Activated CD8-positive, alpha-beta memory T cell treated with anti-CD3 and anti-CD28 coated beads, Interleukin-2, amount 50 U/mL, for 1 hour (primary cell): ENCODE data around the gene MED12.

Source experiments
- DNase-seq: peaks from one replicate; pipeline ENCODE4 v3.0.0-alpha.2; 2020; ENCODE audit errors: extremely low read depth

MED12 gene

DNA sequence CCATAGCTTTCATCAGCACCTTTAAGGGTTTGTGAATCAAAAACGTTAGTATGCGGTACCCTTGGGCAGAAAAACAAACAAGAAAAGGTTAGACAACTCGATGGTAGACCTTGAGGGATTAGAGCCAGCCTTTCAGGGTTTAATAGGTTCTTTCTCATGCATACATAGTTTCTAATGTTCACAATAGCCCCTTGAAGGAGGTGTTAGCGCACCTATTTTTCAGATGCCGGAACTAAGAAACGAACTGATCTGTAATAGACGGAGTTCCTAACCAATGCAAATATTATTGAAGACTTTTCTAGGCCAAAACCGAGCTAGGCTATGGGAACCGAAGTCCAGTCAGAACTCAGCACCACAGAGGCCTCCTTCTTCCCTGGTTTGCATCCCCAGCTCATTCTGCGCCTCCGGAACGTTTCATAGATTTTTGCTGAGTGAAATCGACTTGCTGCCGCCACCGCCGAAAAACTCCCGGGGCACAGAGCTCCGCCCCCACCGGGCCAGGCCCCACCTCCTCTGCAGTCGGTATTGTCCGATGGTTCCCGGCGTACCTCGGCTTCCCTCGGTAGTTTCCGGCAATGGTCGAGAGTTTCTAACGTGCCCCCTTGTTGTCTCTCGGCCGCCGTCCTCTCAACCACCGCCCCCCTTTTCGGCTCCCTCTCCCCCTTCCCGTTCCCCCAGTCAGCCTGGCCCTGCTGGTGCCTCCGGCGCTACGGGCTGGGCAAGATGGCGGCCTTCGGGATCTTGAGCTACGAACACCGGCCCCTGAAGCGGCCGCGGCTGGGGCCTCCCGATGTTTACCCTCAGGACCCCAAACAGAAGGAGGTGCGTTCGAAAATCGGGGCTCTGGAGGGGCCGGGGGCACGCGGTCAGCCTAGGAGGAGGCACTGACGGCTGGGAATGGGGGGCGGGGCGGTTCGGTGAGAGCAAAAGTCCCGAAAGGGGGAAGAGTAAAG is at the start of gene MED12:
Gene MED12 (plus strand): TSS at position 565 of the 953 bp plus-strand sequence. CDS start 159 bp downstream, at position 724.
- no peak for DNase-seq

DNA sequence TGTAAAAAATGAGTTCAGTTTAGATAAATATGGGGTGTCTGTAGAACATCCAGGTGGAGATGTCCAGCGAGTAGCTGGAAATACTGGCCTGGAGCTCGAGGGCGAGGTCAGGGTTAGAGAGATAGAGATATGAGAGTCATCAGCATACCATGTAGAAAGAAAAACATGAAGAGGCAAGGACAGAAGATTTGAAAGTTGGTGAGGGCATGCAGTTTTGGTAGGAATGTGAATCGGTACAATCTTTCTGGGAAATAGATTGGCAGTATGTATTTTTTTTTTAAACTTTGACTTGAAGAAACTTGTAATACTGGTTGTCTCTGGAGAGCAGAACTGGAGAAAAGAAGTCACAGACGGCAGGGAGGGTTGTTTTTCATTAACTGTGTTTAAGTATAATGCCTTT is 47.9 kb upstream of the MED12 start:
- DNase-seq: no peak

DNA sequence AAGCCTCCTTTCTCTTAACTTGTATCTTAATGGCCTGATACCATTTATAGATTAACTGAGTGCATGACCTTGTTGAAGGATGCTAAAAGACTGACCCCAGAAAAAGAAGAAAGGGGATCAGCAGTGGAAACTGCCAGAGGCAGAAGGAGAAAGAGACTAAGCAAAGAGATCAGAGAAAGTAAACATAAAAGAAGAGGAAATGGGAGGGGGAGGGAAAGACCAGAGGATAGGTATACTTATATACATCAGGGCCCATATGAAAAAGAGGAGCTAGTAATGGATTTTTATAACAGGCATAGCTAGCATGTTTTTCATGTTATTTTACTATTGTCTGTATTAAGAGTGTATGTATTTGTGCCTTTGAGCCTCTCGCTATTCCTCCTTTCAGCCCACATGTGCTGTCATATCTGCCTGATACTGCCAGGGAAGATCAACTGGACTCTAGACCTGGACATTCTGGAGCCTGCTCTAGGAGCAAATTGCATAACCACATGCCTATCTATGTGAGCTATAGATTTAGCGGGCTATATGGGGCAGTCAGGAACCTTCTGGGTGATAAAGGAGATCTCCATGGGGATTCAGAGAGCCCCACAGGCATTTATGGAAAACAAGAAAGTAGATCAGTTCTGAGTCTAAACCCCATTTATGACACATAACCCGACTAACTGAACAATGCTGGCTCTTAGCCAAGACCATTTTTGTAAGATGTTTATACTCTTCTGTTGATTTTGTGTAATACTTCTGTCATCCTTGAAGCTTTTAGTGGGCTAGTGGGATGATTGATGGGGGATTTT is 36.9 kb upstream of the MED12 start:
- no peak for DNase-seq

DNA sequence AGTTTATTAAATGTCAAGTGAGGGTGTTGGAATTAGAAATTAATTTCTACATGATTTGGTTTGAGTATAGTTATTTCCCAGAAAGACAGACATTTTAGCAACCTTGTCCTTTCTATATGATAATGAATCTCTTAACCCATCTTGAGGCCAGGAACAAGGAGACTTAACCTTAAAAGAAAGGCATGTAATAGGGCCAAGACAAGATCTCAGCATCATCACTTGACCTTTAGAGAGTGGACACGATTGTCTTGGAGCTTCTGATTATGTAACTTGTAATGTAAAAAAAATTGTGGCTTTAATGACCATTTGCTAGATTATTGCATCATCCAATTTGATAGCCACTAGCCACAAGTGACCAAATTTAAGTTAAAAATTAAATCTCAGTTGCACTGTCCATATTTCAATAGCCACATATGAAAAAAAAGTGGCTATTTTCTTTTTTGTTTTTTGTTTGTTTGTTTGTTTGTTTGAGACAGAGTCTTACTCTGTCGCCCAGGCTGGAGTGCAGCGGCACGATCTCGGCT is 36.2 kb upstream of the MED12 start:
- no peak for DNase-seq

DNA sequence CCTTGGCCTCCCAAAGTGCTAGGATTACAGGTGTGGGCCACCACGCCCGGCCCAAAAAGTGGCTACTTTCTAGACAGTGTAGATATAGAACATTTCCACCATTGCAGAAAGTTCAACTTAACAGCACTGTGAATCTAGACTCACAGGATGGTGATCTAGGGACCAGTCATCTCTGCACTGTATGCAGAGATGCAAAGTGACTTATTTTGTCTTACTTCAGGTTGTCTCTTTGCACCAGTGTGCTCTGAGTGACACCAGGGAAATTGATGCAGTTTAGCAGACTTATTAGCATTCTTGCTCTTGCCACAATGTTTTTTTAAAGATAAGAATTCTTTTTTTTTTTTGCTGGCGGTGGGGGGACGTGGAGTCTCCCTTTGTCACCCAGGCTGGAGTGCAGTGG is 35.6 kb upstream of the MED12 start:
- no peak for DNase-seq

DNA sequence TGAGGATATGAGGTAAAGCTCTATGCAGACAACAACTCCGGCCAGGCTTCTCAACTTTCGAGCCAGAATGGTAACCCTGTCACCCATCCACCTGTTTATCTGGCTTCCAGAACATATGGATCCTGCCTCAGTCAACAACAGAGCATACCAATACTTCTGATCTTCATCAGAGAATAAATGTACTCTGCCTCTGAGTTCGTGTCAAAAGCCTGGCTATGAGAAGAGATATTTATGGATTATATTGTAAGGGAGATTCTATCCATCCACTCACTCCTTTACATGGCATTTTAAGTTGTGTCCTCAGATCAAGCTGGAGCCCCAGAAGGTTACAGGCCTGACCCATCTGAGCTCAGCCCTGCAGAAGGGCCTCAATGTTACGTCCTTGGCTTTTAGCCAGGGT is 32.5 kb upstream of the MED12 start:
- DNase-seq: no peak

DNA sequence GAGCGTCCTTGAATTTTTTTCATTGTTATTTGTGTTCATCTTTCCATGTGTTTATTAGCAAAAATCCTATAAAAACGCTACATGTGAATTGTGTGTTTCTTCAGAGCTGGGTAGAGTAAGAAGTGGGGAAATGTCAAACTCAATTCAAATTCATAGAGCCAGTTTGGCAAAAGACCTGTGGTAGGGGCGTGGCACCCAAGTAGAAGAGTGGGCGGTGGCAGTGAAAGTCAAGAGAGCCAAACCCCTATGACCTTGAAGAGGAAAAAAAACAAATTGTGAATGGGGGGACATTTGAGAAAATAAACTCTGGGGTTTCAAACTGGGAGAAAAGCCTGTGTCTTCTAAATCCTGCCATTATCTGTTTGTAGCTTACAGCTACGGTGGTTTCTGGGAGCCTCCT is 27.1 kb upstream of the MED12 start:
- no peak for DNase-seq

DNA sequence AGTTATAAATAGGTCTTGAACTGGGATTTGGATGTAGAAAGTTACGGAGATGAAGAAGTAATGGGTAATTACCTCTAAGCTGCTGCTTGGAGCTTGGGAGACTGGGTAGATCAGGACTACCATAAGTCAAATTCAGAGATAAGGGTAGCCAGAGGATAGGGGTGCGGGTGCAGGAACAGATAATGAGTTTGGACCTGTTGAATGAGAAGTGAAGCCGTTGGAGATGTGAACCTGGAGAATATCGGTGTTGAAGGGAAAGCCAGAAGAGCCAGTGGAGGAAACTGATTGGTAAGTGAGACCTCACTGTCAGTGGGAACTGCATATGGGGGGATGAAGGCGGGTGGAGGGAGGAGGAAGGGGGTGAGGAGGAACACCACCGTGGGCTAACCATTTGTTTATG is 23.4 kb upstream of the MED12 start:
- DNase-seq: no peak

DNA sequence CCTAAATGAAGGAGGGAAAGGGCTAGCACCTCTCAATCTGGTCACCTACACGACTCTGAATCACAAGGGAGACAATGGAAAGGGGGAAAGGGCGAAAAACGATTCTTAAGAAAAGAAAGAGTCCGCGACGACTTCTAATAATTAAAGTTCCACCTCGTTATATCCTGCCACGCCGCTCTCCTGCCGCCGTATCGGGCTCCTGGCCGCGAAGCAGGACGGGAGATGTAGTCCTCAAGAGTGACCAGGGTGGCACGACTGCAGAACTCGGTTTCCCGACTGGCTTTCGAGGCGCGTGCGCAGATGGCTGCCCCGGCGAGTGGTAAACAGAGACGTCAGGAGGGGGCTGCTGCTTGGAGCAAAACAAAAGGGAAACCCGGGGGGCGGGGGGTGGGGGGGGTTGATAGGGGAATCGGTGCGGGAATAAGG is 22.8 kb upstream of the MED12 start, which contains the start of gene FOXO4:
Gene FOXO4 (plus strand): TSS at position 297 of the 426 bp plus-strand sequence. CDS start 678 bp downstream, outside the sequence.
- peak; percentile 74 for DNase-seq

DNA sequence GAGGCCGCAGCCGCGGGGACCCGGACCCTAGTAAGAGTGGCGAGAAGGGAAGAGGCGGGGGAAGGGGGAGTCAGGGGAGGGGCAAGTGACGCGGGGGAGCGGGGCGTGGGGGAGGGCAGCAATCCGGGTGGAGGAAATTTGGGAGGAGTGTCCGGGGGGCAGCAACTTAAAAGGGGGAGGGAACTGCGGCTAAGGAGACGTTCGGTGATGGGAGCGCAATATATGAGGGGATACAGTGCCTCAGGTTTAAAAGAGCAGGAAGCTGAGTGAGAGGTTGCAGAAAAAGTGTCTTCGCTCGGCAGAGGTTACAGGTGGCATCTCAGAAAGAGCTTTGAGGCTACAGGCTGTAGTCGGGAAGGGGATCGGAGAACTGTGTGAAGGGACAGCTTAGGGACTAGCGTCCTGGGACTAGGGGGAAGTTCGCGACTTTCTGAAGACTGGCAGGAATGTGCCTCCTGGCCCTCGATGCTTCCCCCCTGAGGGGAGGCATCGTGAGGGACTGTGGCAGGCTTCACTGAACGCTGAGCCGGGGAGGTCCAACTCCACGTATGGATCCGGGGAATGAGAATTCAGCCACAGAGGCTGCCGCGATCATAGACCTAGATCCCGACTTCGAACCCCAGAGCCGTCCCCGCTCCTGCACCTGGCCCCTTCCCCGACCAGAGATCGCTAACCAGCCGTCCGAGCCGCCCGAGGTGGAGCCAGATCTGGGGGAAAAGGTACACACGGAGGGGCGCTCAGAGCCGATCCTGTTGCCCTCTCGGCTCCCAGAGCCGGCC is 22.2 kb upstream of the MED12 start:
- peak; percentile 54 for DNase-seq

DNA sequence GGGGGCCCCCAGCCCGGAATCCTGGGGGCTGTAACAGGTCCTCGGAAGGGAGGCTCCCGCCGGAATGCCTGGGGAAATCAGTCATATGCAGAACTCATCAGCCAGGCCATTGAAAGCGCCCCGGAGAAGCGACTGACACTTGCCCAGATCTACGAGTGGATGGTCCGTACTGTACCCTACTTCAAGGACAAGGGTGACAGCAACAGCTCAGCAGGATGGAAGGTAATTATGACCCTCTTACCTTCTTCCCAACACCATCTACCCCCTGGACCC is 21.7 kb upstream of the MED12 start:
- no peak for DNase-seq

DNA sequence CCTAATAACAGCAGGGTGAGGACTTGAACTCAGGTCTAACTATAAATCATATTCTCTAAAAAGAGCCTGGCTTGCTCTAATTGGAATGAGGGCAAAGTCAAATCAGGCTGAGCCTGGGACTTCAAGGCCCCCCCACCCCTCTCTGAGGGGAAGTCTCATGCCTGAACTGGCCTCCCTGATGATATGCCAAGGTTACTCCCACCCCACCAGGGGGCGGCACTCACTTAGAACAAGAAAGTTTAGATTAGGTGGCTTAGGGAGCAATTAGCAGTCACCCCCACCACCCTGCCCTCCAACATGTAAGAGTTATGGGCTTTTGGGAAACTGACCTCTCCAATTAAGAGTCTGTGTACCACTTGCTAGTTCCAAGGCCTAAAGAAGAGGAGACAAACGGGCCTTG is 20.1 kb upstream of the MED12 start:
- peak; percentile 61 for DNase-seq

DNA sequence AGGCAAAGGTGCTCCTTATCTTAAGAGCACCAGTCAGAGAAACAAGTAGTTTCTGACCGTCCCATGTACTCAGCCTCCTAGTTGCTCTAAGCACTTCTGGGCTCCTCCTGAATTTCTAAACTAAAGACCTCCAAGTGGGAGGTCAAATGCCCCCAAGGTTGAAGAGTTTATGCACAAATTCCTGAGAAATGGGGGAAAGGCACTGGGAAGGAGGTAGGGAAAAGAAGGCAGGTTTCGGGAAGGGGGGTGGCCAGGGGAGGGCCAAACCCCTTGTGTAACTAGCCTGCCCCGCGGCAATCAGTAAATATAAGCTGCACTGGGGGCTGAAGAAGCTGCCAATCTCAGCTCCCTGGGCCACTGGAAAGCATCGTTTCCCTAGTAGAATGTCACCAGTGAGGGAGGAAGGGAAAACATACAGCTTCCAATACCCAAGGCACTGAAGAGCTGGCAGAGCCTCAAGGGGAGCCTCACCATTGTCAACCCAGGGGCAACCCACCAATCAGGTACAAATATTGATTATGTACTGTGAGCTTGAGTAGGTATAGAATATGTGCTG is 19.4 kb upstream of the MED12 start:
- DNase-seq: no peak

DNA sequence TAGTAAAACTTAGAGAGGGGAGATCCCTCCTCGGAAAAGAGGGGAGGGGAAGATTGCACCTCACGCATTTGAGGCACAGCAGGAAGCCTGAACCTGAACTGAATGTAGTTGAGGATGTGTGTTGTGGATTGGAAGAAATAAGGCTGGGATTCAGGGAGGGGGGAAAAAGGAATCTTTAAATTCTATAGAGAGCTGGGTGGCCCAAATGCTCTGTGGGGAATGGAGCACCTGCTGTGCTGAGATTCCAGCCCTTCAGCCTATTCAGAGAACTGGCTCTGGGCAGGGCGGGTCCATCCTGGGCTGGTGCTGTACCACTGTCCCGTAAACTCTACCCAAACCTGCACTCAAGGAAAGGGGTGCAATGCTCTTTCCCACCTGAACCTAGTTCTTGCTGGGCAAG is 18.7 kb upstream of the MED12 start:
- no peak for DNase-seq

DNA sequence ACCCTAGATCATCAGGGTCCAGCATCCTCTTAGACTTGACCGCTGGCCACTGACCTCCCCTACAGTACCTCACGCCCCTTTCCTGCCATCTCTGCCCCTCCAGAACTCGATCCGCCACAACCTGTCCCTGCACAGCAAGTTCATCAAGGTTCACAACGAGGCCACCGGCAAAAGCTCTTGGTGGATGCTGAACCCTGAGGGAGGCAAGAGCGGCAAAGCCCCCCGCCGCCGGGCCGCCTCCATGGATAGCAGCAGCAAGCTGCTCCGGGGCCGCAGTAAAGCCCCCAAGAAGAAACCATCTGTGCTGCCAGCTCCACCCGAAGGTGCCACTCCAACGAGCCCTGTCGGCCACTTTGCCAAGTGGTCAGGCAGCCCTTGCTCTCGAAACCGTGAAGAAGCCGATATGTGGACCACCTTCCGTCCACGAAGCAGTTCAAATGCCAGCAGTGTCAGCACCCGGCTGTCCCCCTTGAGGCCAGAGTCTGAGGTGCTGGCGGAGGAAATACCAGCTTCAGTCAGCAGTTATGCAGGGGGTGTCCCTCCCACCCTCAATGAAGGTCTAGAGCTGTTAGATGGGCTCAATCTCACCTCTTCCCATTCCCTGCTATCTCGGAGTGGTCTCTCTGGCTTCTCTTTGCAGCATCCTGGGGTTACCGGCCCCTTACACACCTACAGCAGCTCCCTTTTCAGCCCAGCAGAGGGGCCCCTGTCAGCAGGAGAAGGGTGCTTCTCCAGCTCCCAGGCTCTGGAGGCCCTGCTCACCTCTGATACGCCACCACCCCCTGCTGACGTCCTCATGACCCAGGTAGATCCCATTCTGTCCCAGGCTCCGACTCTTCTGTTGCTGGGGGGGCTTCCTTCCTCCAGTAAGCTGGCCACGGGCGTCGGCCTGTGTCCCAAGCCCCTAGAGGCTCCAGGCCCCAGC is 17.6 kb upstream of the MED12 start:
- DNase-seq: no peak

DNA sequence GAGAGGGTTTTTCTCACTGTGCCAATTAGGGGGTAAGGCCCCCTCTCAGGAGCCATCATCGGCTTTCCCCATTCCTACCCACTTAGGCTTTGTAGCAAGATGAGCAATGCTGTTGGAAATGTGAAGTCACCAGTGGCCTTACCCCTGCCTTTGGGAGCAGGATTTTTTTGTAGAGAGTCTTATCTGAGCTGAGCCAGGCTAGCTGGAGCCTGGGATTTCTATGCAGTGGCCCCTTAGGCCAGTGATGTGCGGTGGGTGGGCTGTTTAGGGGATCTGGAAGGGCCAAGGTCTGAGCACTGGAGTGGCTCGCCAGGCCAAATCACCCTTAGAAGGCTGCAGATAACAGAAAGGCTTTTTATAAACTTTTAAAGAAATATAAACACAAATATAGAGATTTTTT is 16.1 kb upstream of the MED12 start:
- DNase-seq: no peak

DNA sequence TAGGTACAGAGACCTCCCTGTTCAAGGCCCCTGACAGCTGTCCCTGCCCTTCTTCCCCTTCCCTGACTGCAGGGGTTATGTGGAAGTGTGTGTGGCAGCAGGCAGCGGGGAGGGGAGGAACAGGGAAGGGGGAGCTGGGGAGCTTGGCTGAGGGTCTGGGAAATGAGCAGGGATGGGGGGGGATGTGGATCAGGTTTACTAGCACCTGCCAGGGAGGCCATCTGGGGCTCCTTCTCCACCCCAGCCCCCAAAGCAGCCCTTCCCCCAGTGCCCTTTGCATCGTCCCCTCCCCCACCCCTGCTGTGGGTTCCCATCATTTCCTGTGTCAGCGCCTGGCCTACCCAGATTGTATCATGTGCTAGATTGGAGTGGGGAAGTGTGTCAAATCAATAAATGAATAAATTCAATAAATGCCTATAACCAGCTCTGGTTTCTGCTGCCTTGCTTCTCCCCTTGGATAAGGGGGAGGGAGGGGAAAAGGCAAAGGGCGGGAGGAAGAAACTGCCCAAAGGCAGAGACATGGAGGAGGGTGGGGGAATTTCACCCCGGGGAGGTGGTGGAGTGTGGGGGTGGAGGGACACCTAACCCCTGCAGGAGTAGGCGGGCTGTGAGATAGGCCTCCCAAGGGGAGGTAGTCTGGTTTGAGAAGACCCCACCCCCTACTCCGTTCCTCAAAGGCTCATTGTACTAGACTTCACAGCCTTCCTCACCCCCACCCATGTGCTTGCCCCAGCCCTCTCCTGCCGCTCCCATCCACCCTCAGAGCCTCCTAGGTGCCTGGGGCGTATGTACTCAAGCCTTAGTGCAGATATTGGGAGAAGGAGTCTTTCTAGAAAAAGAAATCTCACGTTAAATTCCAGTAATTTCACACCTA is 15.0 kb upstream of the MED12 start:
- DNase-seq: no peak

DNA sequence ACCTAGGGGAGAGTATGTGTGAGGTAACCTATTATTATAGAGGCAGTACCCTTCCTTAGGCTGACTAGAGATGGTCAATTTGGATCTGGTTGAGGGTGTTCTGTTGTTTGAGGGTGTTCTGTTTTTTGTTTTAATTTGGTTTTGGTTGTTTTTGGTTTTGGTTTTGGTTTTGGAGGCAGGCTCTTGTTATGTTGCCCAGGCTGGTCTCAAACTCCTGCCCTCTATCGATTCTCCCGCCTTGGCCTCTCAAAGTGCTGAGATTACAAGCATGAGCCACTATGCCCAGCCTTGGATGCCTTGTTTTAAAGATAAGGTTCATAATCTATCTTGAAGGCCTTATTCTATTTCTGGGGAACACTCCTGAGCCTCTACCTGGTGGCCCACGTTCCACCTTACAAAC is 12.8 kb upstream of the MED12 start:
- no peak for DNase-seq

DNA sequence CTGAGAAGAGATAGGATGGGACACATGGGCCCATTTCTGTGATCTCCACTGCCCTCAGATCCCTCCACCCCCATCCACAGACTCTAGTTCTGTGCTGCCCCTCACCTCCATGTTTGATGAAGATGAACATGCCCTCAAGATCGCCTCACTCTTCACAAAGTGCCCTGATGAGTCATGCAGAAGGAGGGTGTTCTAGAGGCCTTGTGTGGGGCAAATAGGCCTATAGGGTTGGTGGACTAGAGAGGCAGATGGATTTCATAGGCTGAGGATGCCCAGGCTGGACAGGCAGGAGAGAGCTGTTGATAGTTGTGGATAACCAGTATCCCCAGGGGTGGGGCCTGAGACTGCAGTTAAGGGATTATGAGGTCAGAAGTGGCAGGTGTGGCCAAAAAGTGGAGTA is 12.0 kb upstream of the MED12 start, which contains the start of gene CXorf65:
Gene CXorf65 (minus strand): TSS at position 314 of the 400 bp plus-strand sequence. CDS start 184 bp downstream, at position 130.
- no peak for DNase-seq
